ENCODE results near the gene COMMD3.

COMMD3 gene

DNA sequence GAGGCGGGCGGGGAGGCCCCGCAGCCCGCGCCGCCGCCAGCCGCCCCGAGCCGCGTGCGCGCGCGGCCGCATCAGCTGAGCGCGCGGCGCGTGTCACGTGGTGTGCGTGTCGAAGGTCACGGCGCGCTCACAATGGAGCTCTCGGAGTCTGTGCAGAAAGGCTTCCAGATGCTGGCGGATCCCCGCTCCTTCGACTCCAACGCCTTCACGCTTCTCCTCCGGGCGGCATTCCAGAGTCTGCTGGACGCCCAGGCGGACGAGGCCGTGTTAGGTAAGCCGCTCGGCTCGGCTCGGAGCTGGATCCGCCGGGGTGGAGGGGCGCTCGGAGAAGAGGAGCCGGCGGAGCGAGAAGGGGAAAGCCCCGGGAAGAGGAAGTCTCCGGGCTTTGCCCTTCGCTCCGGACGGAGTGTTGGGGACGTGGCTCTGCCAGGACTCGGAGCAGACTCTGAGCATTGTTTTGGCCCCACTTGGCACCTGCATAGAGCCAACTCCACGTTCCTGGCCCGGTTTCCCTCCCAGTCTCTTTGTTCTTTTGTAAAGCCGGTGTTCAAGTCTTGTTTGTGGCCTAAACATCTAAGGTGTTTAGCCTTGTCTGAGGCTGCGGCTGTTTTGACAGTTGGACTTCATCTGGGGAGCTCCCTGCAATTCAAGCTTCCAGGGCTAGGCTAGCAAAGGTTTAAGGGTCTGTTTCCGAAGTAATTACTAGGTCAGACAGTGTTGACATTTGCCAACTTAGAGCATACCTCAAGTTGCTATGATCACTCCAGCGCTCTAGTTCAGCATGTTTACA, at the start of gene COMMD3:
COMMD3 (plus strand) TSS at position 103 of the 790 bp plus-strand sequence; CDS start at position 133, 30 bp downstream.
- in situ Hi-C loops (cut with MboI; ENCODE audit: low sequenced_read_pairs), result loop anchor here (25.0 kb wide), 1 partner anchor 304 kb away; the partner anchor contains the start of gene DNAJC1

DNA sequence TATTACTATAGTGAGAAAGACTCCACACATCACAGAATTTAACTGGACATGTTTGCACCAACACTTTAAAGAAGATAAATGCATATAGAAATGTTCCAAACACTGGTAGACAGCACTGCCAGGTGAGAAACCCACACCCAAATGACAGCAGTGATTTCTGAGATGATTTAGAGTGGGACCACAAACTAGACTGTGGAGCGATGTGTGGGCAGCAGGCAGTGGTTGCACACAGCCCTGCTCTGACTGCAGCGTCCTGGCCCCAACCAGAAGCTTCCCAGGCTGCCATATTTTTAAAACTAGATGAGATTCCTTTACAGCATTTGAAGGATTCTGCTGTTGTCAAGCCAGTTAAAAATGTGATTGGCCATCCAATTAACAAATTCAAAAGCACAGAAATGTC, 47.7 kb upstream of the COMMD3 start:
- in situ Hi-C loops (cut with MboI; ENCODE audit: low sequenced_read_pairs), result no loop called here

DNA sequence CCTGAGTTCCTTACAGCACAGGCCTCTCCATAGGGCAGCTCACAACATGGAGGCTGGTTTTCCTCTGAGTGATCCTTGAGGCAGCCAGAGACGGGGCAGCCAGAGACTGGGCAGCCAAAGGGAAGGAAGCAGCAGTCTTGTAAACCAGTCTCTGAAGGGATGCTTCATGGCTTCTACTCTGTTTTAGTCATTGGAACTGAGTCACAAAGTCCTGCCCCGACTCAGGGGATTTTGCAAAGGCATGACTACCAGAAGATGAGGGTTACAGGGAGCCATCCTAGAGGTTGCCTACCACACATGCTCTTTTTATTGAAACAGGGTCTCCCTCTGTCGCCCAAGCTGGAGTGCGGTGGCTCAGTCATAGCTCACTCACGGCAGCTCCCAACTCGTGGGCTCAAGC, 44.4 kb upstream of the COMMD3 start:
- in situ Hi-C loops (cut with MboI; ENCODE audit: low sequenced_read_pairs), result no loop called here

DNA sequence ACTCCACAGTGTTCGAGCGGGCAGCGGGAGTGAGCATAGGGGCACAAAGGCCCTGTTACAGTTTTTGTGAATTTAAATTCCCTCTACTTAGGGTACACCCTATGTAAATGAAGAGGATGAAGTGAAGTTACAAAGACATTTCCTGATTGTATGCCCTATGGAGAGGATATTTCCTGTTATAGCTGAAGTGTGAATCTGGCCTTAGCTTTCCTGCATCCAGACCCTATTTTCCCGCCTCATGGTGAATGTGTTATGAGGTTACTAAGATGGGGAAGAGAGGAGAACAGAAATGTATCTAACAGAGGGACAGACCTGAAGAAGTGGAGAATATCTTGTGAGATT, 37.8 kb upstream of the COMMD3 start:
- in situ Hi-C loops (cut with MboI; ENCODE audit: low sequenced_read_pairs), result no loop called here

DNA sequence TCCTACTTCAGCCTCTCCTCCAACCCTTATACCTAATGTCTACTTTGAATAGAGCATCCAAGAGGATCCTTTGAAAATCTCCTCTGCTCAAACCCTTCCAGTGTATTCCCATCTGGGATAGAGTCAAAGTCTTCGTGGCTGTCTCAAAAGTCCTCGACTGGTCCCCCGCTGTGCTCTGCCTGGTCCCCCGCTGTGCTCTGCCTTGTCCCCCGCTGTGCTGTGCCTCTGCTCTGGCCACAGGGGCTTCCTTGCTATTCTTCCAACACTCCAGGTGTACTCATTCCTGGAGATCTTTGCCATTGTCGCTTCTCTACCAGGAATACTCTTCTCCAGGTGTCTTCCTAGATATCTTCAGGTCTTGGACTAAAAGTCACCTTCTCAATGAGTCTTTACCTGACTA, 36.1 kb upstream of the COMMD3 start:
- in situ Hi-C loops (cut with MboI; ENCODE audit: low sequenced_read_pairs), result no loop called here

DNA sequence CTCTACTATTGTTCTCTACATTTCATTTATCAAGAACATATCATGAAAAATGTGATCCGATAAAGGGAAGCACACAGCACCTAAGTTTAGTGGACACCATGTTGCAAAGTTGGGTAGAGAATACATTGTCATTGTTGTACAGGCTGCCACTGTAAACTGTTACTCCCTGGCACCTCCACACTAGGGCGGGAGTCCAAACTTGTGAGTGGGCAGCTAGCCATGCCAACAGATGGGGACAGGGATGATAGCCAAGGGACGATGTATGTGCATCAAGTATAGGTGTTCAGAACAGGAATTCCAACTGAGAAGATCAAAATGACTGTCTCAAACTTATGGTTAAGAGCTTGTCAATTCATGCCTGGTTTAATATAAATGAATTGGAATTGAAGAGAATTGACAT, 31.1 kb upstream of the COMMD3 start:
- in situ Hi-C loops (cut with MboI; ENCODE audit: low sequenced_read_pairs), result no loop called here

DNA sequence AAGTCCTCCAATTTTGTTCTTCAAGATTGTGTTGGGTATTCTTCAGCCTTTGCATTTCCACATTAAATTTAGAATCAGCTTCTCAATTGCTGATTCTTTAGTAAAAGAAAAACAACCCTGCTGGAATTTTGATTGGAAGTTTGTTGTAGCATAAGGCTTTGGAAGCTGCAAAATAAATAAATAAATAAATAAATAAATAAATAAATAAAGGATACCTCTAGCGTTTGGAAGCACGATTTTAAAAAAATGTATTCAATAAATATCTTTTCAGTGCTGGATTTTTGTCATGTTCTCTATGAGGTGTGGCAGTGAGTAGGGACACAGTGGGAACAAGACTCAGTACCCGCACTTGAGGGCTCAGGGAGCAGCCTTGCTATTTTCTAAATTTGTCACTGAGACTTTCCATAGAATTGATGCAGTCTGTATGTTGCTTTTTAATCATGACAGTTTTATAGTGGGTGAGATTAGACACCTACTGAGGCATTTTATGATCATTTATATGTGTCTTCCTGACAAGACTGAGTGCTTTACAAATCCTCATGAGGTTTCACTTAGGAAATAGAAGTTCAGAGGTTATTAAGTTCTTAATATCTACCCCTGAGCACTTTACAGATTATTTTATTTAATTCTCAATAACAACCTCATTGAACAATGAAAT, 22.3 kb upstream of the COMMD3 start:
- in situ Hi-C loops (cut with MboI; ENCODE audit: low sequenced_read_pairs), result no loop called here

DNA sequence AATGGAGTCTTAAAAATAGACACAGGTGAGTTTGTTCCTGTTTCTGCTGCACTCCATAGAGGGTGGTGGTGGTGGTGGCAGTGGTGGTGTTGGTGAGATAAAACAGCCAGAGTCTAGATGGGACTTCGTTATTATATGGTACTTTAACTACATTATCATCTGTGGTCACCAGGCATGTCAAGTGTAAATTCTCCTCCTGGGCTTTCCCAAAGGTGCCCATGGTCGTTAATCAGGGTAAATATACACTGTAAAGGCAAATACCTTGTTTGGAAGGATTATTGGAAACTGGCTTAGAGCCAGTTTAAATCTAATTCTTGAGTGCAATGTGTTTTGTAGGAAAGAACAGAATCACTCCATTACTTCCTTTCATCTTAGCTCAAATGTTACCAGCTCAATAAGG, 21.5 kb upstream of the COMMD3 start:
- in situ Hi-C loops (cut with MboI; ENCODE audit: low sequenced_read_pairs), result no loop called here

DNA sequence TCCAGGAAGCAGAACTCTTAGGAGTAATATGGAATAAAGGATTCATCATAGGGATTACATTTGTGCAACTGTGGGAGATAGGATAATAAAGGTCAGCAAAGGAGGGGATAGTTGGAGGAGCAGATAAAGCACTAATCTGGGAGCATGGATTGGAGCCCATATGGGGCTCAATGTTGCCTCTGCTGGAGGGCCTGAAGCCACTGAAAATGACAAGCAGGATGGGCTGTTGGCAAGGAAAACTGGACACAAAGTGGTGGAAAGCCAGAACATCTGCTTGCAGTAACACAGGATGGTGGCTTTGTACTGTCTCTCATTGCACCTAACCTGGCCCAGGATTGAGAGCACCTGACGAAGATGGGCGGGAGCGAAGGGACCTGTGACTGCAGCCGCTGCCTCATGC, 15.0 kb upstream of the COMMD3 start:
- in situ Hi-C loops (cut with MboI; ENCODE audit: low sequenced_read_pairs), result loop anchor here (25.0 kb wide), 1 partner anchor 289 kb away; the partner anchor contains the start of gene DNAJC1

DNA sequence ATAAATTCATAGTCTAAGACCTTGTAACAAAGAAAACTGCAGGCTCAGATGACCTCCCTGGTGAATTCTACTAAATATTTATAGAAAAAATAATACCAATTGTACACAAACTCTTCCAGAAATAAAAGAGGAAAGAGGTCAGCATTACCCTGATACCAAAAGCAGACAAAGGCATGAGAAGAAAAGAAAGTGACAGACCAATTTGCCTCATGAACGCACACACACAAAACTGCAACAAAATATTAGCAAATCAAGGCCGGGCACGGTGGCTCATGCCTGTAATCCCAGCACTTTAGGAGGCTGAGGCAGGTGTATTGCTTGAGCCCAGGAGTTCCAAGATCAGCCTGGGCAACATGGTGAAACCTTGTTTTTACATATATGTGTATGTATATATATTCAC, 12.7 kb upstream of the COMMD3 start:
- in situ Hi-C loops (cut with MboI; ENCODE audit: low sequenced_read_pairs), result loop anchor here (25.0 kb wide), 1 partner anchor 291 kb away; the partner anchor contains the start of gene DNAJC1

DNA sequence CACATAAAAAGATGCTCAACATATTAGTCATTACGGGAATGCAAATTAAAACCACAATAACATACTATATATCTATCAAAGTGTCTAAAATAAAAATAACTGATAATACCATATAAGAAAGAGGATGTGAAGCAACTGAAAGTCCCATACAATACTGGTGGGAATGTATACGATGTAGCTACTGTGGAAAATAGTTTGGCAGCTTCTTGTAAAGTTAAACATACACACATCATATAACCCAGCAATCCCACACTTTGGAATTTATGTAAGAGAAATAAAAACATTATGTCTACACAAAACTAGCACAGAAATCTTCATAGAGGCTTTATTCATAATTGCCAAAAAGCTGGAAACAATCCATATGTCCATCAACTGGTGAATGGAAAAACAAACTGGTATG, 10.5 kb upstream of the COMMD3 start:
- in situ Hi-C loops (cut with MboI; ENCODE audit: low sequenced_read_pairs), result loop anchor here (25.0 kb wide), 1 partner anchor 293 kb away; the partner anchor contains the start of gene DNAJC1

DNA sequence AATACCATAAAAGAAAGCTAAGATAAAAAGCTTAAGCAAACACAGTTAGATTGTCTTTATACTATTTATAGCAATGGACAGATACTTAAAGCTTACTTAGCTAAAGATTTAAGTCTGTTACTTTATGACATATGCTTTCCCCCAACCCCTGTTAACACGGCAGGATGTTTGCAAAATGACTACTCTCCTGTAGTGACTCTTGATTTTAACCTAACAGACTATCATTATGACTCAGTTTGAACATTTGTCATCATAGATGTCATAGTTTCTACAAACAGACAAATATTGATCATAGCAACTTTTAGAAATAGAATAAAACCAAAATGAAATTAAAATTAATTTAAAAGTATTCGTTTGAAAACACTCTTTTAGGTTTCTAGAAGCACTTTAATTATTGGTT, 7.8 kb upstream of the COMMD3 start:
- in situ Hi-C loops (cut with MboI; ENCODE audit: low sequenced_read_pairs), result loop anchor here (25.0 kb wide), 1 partner anchor 296 kb away; the partner anchor contains the start of gene DNAJC1

DNA sequence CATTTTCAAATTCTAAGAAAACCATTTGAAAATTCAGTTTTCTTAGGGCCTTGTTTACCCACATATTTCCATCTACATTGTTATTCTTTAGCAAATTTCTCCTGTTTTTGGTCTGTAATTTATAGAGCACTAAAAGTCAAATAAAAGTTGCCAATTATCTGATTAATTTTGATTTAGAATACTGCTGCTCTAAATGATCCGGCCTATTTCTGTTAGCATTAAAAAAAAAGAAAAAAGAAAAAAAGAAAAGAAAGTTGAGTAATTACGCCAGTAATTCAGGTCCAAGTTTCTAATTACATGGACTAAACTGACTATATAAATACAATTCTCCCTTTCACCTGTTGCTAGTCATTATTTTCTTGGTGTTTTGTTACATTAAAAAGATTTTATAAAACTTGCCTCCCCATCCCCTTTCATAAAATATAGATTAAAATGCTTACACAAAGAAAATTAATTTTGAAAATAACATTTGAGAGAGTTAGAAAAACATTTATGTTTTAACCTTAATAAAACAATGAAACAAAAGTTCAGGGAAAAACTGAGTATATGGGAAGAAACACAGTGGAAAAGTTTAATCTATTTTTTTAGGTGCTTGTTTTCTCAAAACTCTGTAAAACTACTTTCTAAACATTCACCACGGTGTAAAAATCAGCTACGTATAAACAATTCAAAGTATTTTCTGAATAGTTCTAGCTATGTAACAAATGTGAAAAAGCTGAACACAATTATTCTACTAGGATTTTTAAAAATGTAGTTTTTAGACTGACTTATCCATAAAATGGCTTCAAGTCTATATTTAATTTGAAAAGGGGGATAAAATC, 6.8 kb upstream of the COMMD3 start:
- in situ Hi-C loops (cut with MboI; ENCODE audit: low sequenced_read_pairs), result loop anchor here (25.0 kb wide), 1 partner anchor 297 kb away; the partner anchor contains the start of gene DNAJC1

DNA sequence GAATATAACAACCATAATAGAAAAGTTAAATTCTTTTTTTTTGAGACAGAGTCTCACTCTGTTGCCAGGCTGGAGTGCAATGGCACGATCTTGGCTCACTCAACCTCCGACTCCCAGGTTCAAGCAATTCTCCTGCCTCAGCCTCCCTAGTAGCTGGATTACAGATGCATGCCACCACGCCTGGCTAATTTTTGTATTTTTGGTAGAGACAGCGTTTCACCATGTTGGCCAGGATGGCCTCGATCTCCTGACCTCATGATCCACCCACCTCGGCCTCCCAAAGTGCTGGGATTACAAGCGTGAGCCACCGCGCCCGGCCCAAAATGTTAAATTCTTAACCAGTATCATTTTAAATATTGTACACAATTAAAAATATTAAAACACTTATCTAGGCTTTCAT, 6.2 kb upstream of the COMMD3 start:
- in situ Hi-C loops (cut with MboI; ENCODE audit: low sequenced_read_pairs), result loop anchor here (25.0 kb wide), 1 partner anchor 298 kb away; the partner anchor contains the start of gene DNAJC1

DNA sequence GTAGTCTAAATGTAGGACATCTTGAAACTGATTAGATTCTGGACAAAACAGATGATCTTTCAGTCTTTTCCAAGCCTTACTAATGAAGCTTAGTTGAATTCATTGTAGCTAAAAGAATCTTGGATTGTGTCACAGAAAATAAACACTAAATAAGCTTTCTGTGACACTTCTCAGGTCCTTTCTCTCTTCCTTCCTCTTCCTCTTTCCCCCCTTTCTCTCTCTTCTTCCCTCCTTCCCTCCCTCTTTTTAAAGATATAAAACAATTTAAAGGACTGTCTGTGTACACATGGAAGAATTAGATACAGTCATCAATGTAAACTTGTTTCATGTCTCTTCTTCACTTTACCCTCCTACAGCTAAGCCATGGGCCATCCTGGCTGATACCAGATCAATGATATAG, 5.3 kb upstream of the COMMD3 start:
- in situ Hi-C loops (cut with MboI; ENCODE audit: low sequenced_read_pairs), result loop anchor here (25.0 kb wide), 1 partner anchor 299 kb away; the partner anchor contains the start of gene DNAJC1

DNA sequence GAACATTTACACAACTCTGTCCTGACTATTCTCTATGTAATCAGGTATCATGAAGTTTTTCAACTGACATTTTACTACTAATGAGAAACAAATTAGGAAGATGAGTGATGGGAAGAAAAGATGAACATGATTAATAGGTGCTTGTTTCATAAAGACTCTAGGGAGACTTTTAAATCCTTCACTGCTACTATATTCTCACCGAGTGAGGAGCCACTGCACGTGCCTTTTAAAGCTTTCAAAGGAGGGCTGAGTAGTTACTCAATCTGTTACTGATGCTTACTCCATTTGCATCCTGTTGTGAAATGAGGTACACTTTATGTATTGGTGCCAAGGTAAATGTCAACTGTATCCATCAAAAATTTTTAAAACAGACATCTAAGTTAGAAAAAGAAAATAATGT, 1.3 kb upstream of the COMMD3 start:
- in situ Hi-C loops (cut with MboI; ENCODE audit: low sequenced_read_pairs), result loop anchor here (25.0 kb wide), 1 partner anchor 303 kb away; the partner anchor contains the start of gene DNAJC1

DNA sequence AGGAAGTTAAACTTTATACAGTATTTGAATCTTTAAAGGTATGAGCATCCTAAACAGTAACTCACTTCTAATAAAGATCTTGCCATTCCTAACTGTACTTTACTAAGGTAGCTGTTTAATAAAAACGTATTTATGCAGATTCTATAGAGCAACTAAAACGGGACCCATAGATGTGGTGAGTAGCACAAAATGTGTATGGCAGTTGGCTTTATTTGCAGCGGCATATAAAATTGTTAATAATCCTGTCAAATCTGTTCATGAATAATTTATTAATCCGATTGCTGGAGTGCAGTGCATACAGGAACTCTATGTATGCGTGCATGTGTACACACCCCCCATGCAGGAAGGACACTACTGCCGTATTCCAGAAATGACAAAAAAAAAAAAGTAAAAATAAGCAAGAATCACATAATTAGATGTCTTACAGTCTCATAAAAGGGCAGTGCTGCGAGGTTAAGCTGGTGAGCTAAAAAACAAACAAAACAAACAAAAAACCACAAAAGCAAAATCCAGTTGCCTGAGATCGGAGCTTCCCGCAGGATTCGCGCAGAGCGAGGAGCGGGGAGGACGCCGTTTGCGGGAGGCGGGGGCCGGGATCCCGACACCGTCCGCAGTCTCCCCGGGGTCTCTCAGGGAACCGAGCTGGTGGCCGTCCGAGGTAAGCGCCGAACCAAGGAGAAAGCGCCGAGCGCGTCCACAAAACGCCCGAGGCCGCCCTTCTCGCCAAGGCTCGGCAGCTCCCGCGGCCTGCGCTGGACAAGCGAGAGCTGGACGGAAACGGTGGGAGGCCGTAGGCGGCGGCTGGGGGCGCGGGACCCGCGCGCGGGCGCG, 518 bp upstream of the COMMD3 start:
- in situ Hi-C loops (cut with MboI; ENCODE audit: low sequenced_read_pairs), result loop anchor here (25.0 kb wide), 1 partner anchor 303 kb away; the partner anchor contains the start of gene DNAJC1

DNA sequence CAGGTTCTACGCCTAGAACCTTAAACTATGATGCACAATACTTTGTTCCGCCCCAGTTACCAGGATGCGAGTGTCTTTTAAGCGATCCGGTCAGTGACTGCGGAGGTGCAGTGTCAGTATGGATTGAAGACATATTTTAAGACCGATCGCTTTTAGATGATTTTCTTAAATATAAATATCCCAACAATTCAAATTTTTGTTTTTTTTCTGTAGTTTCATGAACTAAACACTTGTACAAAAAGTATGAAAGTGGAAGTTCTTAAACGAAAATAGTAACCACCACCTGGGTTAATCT, 835 bp downstream of the COMMD3 start:
- in situ Hi-C loops (cut with MboI; ENCODE audit: low sequenced_read_pairs), result loop anchor here (25.0 kb wide), 1 partner anchor 305 kb away; the partner anchor contains the start of gene DNAJC1

DNA sequence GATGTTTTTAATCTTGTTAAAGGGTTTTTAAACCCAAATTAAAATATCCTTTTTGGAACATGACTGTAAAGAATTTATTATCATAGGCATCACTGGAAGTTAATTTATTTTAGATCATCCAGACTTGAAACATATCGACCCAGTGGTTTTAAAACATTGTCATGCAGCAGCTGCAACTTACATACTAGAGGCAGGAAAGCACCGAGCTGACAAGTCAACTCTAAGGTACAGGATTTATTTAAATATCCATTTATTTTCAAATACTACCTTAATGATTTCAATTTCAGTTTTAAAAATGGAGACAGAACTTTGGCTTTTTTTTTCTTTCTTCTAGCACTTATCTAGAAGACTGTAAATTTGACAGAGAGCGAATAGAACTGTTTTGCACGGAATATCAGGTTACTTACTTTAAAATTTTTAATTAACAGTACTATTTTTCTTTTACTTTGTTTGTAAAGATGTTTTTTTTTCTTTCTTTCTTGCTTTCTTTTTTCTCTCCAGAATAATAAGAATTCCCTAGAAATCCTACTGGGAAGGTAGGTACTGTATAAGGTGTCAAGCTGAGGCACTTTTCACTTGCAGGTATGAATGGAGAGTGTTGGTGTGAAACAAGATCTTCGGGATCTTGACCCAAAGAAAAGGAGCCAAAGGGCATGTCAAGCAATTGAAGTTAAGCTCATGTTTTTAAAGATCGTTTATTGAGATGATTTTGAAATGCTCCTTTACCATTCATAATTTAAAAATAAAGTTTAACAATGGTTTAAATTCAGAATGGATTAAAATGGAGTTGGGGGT, 1.8 kb downstream of the COMMD3 start:
- in situ Hi-C loops (cut with MboI; ENCODE audit: low sequenced_read_pairs), result loop anchor here (25.0 kb wide), 1 partner anchor 306 kb away; the partner anchor contains the start of gene DNAJC1

All from HL-60/S4 treated with retinoic acid at 250 ng/mL for 4 days and 3 days (cell line).